ENCODE results near the gene FAM124B.

Gene FAM124B

GRCh38 chr2:224333726-224334482 is 68.0 kb downstream of the FAM124B start:
- no peak for DNase-seq

GRCh38 chr2:224331698-224332097 is 70.2 kb downstream of the FAM124B start:
- no peak for DNase-seq

- DNase-seq, result no peak
These were observed 73.1 kb downstream of the FAM124B start for GRCh38 chr2:224328798-224329197.
